Esophagus muscularis mucosa (tissue), 4 donors: ENCODE measurements around the gene BANK1.

Source experiments
- CTCF ChIP-seq, 3 experiments: fragments of 200-600 bp in 2 of 3; fragments of 450-650 bp in 1 of 3; sonication (generic) in 2 of 3; IDR thresholded peaks; one replicate each; pipeline ENCODE4 v1.5.1; 2017 to 2019; ENCODE audit warnings: antibody characterized with exemption in 3 of 3, mild to moderate bottlenecking in 2 of 3, moderate library complexity in 1 of 3
- EP300 ChIP-seq: sonication (generic); formaldehyde crosslinking; IDR thresholded peaks from one replicate; pipeline ENCODE4 v1.6.1; 2017; ENCODE audit warnings: antibody characterized with exemption
- POLR2A ChIP-seq: fragments of 450-650 bp; IDR thresholded peaks from one replicate; pipeline ENCODE4 v1.6.1; 2017; ENCODE audit warnings: antibody characterized with exemption, moderate library complexity, mild to moderate bottlenecking, low read depth
- POLR2AphosphoS5 ChIP-seq, 2 donors: sonication (generic); formaldehyde crosslinking; IDR thresholded peaks; one replicate each; pipeline ENCODE4 v1.6.1; 2017; ENCODE audit warnings: antibody characterized with exemption in 2 of 2

GRCh38 chr4:102042871-102043802, 252.6 kb downstream of the BANK1 start:
- TF ChIP-seq CTCF (IDR thresholded peaks at IDR 0.05) (no peak), POLR2AphosphoS5 (IDR thresholded peaks at IDR 0.05) (no peak), EP300 (no peak), POLR2A (no peak)
